IMR-90 (cell line): Measurements from ENCODE around the gene FAM193A. TPM values are rescaled to one million over a fixed set of nuclear protein-coding genes. Genes with fewer than 3 reads are reported as not detected.

Experiments
- ATAC-seq: fragments of 200-7000 bp; cut with Tn5 transposase; 2 replicates; pipeline ENCODE4 v1.9.1; 2020; ENCODE audit warnings: low read depth, mild to moderate bottlenecking, moderate library complexity
- BruUV-seq: library from RNA; stranded (reverse); fragments of 400-500 nt; replicated peaks from 2 replicates; lab custom pipeline; 2021; lab: Mats Ljungman, UMichigan
- CTCF ChIA-PET: fragments of 300-600 bp; formaldehyde crosslinking; extraction: SDS; loops from one replicate; lab custom pipeline; 2021; ENCODE audit warnings: antibody characterized with exemption; lab: Yijun Ruan, JAX
- POLR2A ChIA-PET: fragments of 300-600 bp; sonication (Branson Sonifier 250); formaldehyde crosslinking; loops from one replicate; lab custom pipeline; 2022; ENCODE audit warnings: antibody characterized with exemption; ENCODE audit not compliant: unreplicated experiment; lab: Charles Lee
- DNase-seq: peaks from one replicate; pipeline ENCODE4 v3.0.0; 2013
- H2AFZ ChIP-seq: replicated peaks from 2 replicates; pipeline ENCODE3; 2013; ENCODE audit warnings: low read length, mild to moderate bottlenecking; ENCODE audit not compliant: poor library complexity
- H2AK5ac ChIP-seq: 2 replicates; pipeline ENCODE4 v1.6.1; 2013; ENCODE audit warnings: low read depth, low read length, inconsistent platforms
- H2AK9ac ChIP-seq: replicated peaks from 2 replicates; pipeline ENCODE3; 2013; ENCODE audit warnings: mild to moderate bottlenecking, low read depth, low read length, moderate library complexity; ENCODE audit not compliant: poor library complexity
- H2BK120ac ChIP-seq: 2 replicates; pipeline ENCODE4 v1.6.1; 2013; ENCODE audit warnings: low read depth, low read length, inconsistent platforms
- H2BK15ac ChIP-seq: 3 replicates; pipeline ENCODE4 v1.6.1; 2013; ENCODE audit warnings: low read depth, low read length, inconsistent platforms
- H2BK20ac ChIP-seq: 2 replicates; pipeline ENCODE4 v1.6.1; 2013; ENCODE audit warnings: low read depth, mild to moderate bottlenecking, inconsistent platforms, low read length, moderate library complexity
- H2BK5ac ChIP-seq: 2 replicates; pipeline ENCODE4 v1.6.1; 2013; ENCODE audit warnings: mild to moderate bottlenecking, low read depth, low read length, inconsistent platforms; ENCODE audit not compliant: poor library complexity, severe bottlenecking
- H3K14ac ChIP-seq: replicated peaks from 2 replicates; pipeline ENCODE4 v1.6.1; 2013; ENCODE audit warnings: low read depth, low read length, inconsistent platforms
- H3K18ac ChIP-seq: 2 replicates; pipeline ENCODE4 v1.6.1; 2013; ENCODE audit warnings: low read depth, low read length, control low read depth
- H3K23ac ChIP-seq: 2 replicates; pipeline ENCODE4 v1.6.1; 2013; ENCODE audit warnings: low read depth, low read length, inconsistent platforms
- H3K27ac ChIP-seq: 2 replicates; pipeline ENCODE4 v1.5.1; 2013; ENCODE audit warnings: mild to moderate bottlenecking, control low read depth, low read length; ENCODE audit not compliant: insufficient read depth
- H3K27me3 ChIP-seq: 2 replicates; pipeline ENCODE4 v1.6.1; 2013; ENCODE audit warnings: low read length; ENCODE audit not compliant: control insufficient read depth, insufficient read depth
- H3K36me3 ChIP-seq: 2 replicates; pipeline ENCODE4 v1.6.1; 2013; ENCODE audit warnings: low read length, mixed read lengths; ENCODE audit not compliant: control insufficient read depth, insufficient read depth
- H3K4ac ChIP-seq: 2 replicates; pipeline ENCODE4 v1.6.1; 2013; ENCODE audit warnings: low read depth, low read length, inconsistent platforms
- H3K4me1 ChIP-seq: 2 replicates; pipeline ENCODE4 v1.6.1; 2013; ENCODE audit warnings: low read length, mixed read lengths; ENCODE audit not compliant: control insufficient read depth, insufficient read depth
- H3K4me2 ChIP-seq: 2 replicates; pipeline ENCODE4 v1.6.1; 2013; ENCODE audit warnings: low read depth, mild to moderate bottlenecking, control low read depth, low read length, moderate library complexity
- H3K4me3 ChIP-seq: 2 replicates; pipeline ENCODE4 v1.5.1; 2013; ENCODE audit warnings: low read depth, mild to moderate bottlenecking, control low read depth, low read length, moderate library complexity; ENCODE audit not compliant: insufficient read depth
- H3K56ac ChIP-seq: 2 replicates; pipeline ENCODE4 v1.6.1; 2013; ENCODE audit warnings: low read length, inconsistent platforms; ENCODE audit not compliant: insufficient read depth; ENCODE audit errors: extremely low read depth
- H3K79me1 ChIP-seq, 2 experiments: 2 replicates each; pipeline ENCODE4 v1.6.1; 2013; ENCODE audit warnings: low read length in 2 of 2, inconsistent platforms in 1 of 2, low read depth in 1 of 2
- H3K9ac ChIP-seq: 2 replicates; pipeline ENCODE4 v1.6.1; 2013; ENCODE audit warnings: low read depth, low read length, control low read depth
- H3K9me1 ChIP-seq: 2 replicates; pipeline ENCODE4 v1.6.1; 2013; ENCODE audit warnings: low read length, inconsistent platforms; ENCODE audit not compliant: insufficient read depth
- H3K9me3 ChIP-seq: 2 replicates; pipeline ENCODE4 v1.6.1; 2013; ENCODE audit warnings: low read length; ENCODE audit not compliant: control insufficient read depth, insufficient read depth
- H4K20me1 ChIP-seq: 2 replicates; pipeline ENCODE4 v1.6.1; 2013; ENCODE audit warnings: low read length, inconsistent platforms; ENCODE audit not compliant: insufficient read depth
- H4K5ac ChIP-seq: 2 replicates; pipeline ENCODE4 v1.6.1; 2013; ENCODE audit warnings: mild to moderate bottlenecking, low read depth, low read length, control low read depth
- H4K8ac ChIP-seq, 2 experiments: 2 replicates each; pipeline ENCODE4 v1.6.1; 2013; ENCODE audit warnings: low read depth in 2 of 2, low read length in 2 of 2, control low read depth in 1 of 2, inconsistent platforms in 1 of 2
- H4K91ac ChIP-seq: 2 replicates; pipeline ENCODE4 v1.6.1; 2013; ENCODE audit warnings: low read depth, low read length, inconsistent platforms; ENCODE audit not compliant: insufficient read depth
- RFX5 ChIP-seq: IDR thresholded peaks from 2 replicates; pipeline ENCODE4 v1.8.0; 2012; ENCODE audit warnings: low read depth, mild to moderate bottlenecking, low read length, moderate library complexity
- WGBS, 2 experiments: methylation state at CpG; one replicate each; pipeline versions ENCODE4 v1.1.5 to v1.1.7; 2013; ENCODE audit warnings: missing lambda C conversion rate in 2 of 2; ENCODE audit not compliant: insufficient read length in 1 of 2; ENCODE audit errors: extremely low coverage in 2 of 2; 5-methylcytosine and 5-hydroxymethylcytosine counted together
- dilution Hi-C: fragments of 300-500 bp; cut with HindIII; formaldehyde crosslinking; loops from one replicate; pipeline ENCODE4 v1.14.3; 2018; ENCODE audit warnings: low sequenced_read_pairs; ENCODE audit not compliant: unreplicated experiment
- in situ Hi-C: fragments of 300-500 bp; cut with MboI; formaldehyde crosslinking; loops from 3 replicates; pipeline ENCODE4 v1.14.3; 2019; ENCODE audit warnings: low sequenced_read_pairs, inconsistent platforms, mixed read lengths
- intact Hi-C: fragments of 100-400 bp; cut with micrococcal nuclease; formaldehyde crosslinking; loops from 2 replicates; pipeline ENCODE4 v1.10.0; 2022
- polyA plus RNA-seq, 3 experiments: library from polyadenylated mRNA; depleted of rRNA; stranded (reverse); fragments of >200 nt; gene quantifications; 2 replicates each; pipeline ENCODE4 v1.2.3, GENCODE V29; 2012; ENCODE audit warnings: low replicate concordance in 1 of 3
- total RNA-seq: library from RNA; depleted of rRNA; stranded (reverse); fragments of >200 nt; gene quantifications from 2 replicates; pipeline ENCODE4 v1.2.3, GENCODE V29; 2012
- TF ChIP-seq, protein P1 (sequence below): fragments of 150-350 bp; IDR thresholded peaks from 2 replicates; pipeline ENCODE4 v1.6.1; 2017; ENCODE audit warnings: mild to moderate bottlenecking, antibody characterized with exemption, low read length, low read depth

Gene FAM193A
- total and polyA plus RNA-seq, 2 of the 4 experiments (the other 2 are of a cell fraction), result 6.8 to 11.0 TPM

GRCh38 chr4:2768921-2769336, 232.5 kb downstream of the FAM193A start:
- Histone ChIP-seq H2BK120ac (no peak overlapping the region), H4K5ac (no peak overlapping the region), H2BK20ac (no peak overlapping the region), H2BK15ac (peak overlapping the region; percentile 51; the same call in 1 of the 3 replicates), H3K4me3 (no peak overlapping the region), H4K91ac (no peak overlapping the region), H2AK5ac (no peak overlapping the region), H2BK5ac (no peak overlapping the region), H2AFZ (peak overlapping the region; percentile 81), H4K20me1 (no peaks in the 10 kb centered on the region), H3K4ac (no peak overlapping the region), H3K27me3 (no peaks in the 10 kb centered on the region), H3K9me3 (no peaks in the 10 kb centered on the region), H3K36me3 (no peaks in the 10 kb centered on the region), H3K18ac (no peak overlapping the region), H2AK9ac (peak overlapping the region; percentile 51), H3K23ac (no peak overlapping the region), H3K9ac (no peak overlapping the region), H3K79me1 (no peaks in the 10 kb centered on the region), H3K56ac (no peak overlapping the region), H3K27ac (no peak overlapping the region), H3K14ac (peak overlapping the region; percentile 31), H4K8ac (peak overlapping the region in 1 of 2 experiments; percentile 62; a peak in 2 of 4 replicates), H3K9me1 (no peaks in the 10 kb centered on the region), H3K4me2 (peak overlapping the region; percentile 61), H3K4me1 (peaks cover 7% of the 10 kb centered on the region; the same call in 1 of the 2 replicates)
- WGBS, 2 experiments, result no CpG with 5 or more reads among the region's 15 CpGs
- TF ChIP-seq, protein P1, sequence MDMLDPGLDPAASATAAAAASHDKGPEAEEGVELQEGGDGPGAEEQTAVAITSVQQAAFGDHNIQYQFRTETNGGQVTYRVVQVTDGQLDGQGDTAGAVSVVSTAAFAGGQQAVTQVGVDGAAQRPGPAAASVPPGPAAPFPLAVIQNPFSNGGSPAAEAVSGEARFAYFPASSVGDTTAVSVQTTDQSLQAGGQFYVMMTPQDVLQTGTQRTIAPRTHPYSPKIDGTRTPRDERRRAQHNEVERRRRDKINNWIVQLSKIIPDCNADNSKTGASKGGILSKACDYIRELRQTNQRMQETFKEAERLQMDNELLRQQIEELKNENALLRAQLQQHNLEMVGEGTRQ, result no peak
- peak; percentile 69; the same call in 1 of the 2 replicates for TF ChIP-seq RFX5
- in situ Hi-C loops, result loop anchor here (25.0 kb wide), 1 partner anchor 268 kb away; no protein-coding TSS in a partner anchor
- ATAC-seq, result no peak
- intact Hi-C loops, result no loop called here
- DNase-seq, result no peak
- BruUV-seq, result no TSS peak
- dilution Hi-C loops, result no loop called here
- CTCF ChIA-PET, result no interaction called here
- POLR2A ChIA-PET, result no interaction called here
